Parathyroid adenoma (tissue), 2 donors: ENCODE data around the gene DUS2.
A peak's percentile ranks its signal among the peaks of the same experiment; 100 is the strongest.

ENCODE experiments used
- H2AFZ ChIP-seq: fragments of 300-600 bp; sonication (generic); one replicate; pipeline ENCODE4 v1.7.0; 2017; ENCODE audit warnings: antibody characterized with exemption, mild to moderate bottlenecking
- H3K27ac ChIP-seq: fragments of 300-600 bp; sonication (generic); one replicate; pipeline ENCODE4 v1.7.0; 2017
- H3K27me3 ChIP-seq: fragments of 300-600 bp; sonication (generic); one replicate; pipeline ENCODE4 v1.7.0; 2017; ENCODE audit warnings: low read length; ENCODE audit not compliant: control insufficient read depth, insufficient read depth
- H3K36me3 ChIP-seq: fragments of 300-600 bp; sonication (generic); one replicate; pipeline ENCODE4 v1.7.0; 2017; ENCODE audit warnings: low read length; ENCODE audit not compliant: control insufficient read depth, insufficient read depth
- H3K4me1 ChIP-seq: fragments of 300-600 bp; sonication (generic); one replicate; pipeline ENCODE4 v1.7.0; 2017; ENCODE audit warnings: control low read depth
- H3K4me2 ChIP-seq: fragments of 300-600 bp; sonication (generic); one replicate; pipeline ENCODE4 v1.7.0; 2017; ENCODE audit warnings: low read length
- H3K4me3 ChIP-seq: fragments of 300-600 bp; sonication (generic); one replicate; pipeline ENCODE4 v1.7.0; 2017; ENCODE audit warnings: low read depth, low read length
- H3K79me2 ChIP-seq: fragments of 300-600 bp; sonication (generic); one replicate; pipeline ENCODE4 v1.7.0; 2017; ENCODE audit warnings: control low read depth
- H3K9ac ChIP-seq: fragments of 300-600 bp; sonication (generic); one replicate; pipeline ENCODE4 v1.7.0; 2017; ENCODE audit warnings: mild to moderate bottlenecking
- H3K9me3 ChIP-seq: fragments of 300-600 bp; sonication (generic); one replicate; pipeline ENCODE4 v1.7.0; 2017; ENCODE audit warnings: low read length; ENCODE audit not compliant: control insufficient read depth
- CTCF ChIP-seq: fragments of 300-600 bp; sonication (generic); IDR thresholded peaks from one replicate; pipeline ENCODE4 v1.7.0; 2017; ENCODE audit warnings: antibody characterized with exemption, mild to moderate bottlenecking
- donor health status: primary hyperparathyroidism.

Gene DUS2

GRCh38 chr16:68066763-68067162, 43.7 kb downstream of the DUS2 start:
- no peaks in the 10 kb centered on the region for H3K79me2 ChIP-seq
- H3K27ac ChIP-seq, result peak overlapping the region; percentile 41
- no peak overlapping the region for H2AFZ ChIP-seq
- TF ChIP-seq CTCF, result no peak
- no peaks in the 10 kb centered on the region for H3K36me3 ChIP-seq
- no peaks in the 10 kb centered on the region for H3K27me3 ChIP-seq
- no peaks in the 10 kb centered on the region for H3K9me3 ChIP-seq
- no peak overlapping the region for H3K4me2 ChIP-seq
- no peak overlapping the region for H3K9ac ChIP-seq
- H3K4me3 ChIP-seq, result no peak overlapping the region
- H3K4me1 ChIP-seq, result peaks cover 61% of the 10 kb centered on the region

GRCh38 chr16:68068926-68069325, 45.8 kb downstream of the DUS2 start:
- H3K27ac ChIP-seq, result peak overlapping the region; percentile 66
- peaks cover 69% of the 10 kb centered on the region for H3K4me1 ChIP-seq

GRCh38 chr16:68069511-68070248, 46.6 kb downstream of the DUS2 start:
- H3K4me2 ChIP-seq, result peak overlapping the region; percentile 44
- H3K9me3 ChIP-seq, result no peaks in the 10 kb centered on the region
- H3K27me3 ChIP-seq, result no peaks in the 10 kb centered on the region
- no peaks in the 10 kb centered on the region for H3K79me2 ChIP-seq
- peak overlapping the region; percentile 14 for H2AFZ ChIP-seq
- H3K4me1 ChIP-seq, result peaks cover 62% of the 10 kb centered on the region
- H3K4me3 ChIP-seq, result peak overlapping the region; percentile 3
- peak; percentile 9 for TF ChIP-seq CTCF
- peak overlapping the region; percentile 66 for H3K27ac ChIP-seq
- no peaks in the 10 kb centered on the region for H3K36me3 ChIP-seq
- H3K9ac ChIP-seq, result no peak overlapping the region

More at GRCh38 chr16:68068926-68069325, 45.8 kb downstream of the DUS2 start:
- no peaks in the 10 kb centered on the region for H3K79me2 ChIP-seq
- no peaks in the 10 kb centered on the region for H3K9me3 ChIP-seq
- no peak overlapping the region for H2AFZ ChIP-seq
- no peaks in the 10 kb centered on the region for H3K36me3 ChIP-seq
- H3K4me3 ChIP-seq, result no peak overlapping the region
- no peak overlapping the region for H3K9ac ChIP-seq
- no peak overlapping the region for H3K4me2 ChIP-seq
- H3K27me3 ChIP-seq, result no peaks in the 10 kb centered on the region
- no peak for TF ChIP-seq CTCF

GRCh38 chr16:68070249-68070730, 47.2 kb downstream of the DUS2 start:
- no peaks in the 10 kb centered on the region for H3K27me3 ChIP-seq

More at GRCh38 chr16:68070249-68070730, 47.2 kb downstream of the DUS2 start:
- H2AFZ ChIP-seq, result no peak overlapping the region
- peak overlapping the region; percentile 66 for H3K27ac ChIP-seq
- TF ChIP-seq CTCF, result no peak
- no peak overlapping the region for H3K9ac ChIP-seq
- H3K4me2 ChIP-seq, result no peak overlapping the region
- peaks cover 65% of the 10 kb centered on the region for H3K4me1 ChIP-seq
- no peaks in the 10 kb centered on the region for H3K79me2 ChIP-seq
- H3K36me3 ChIP-seq, result no peaks in the 10 kb centered on the region
- no peaks in the 10 kb centered on the region for H3K9me3 ChIP-seq
- no peak overlapping the region for H3K4me3 ChIP-seq
